K562 (cell line): ENCODE results near the gene C15orf62. TPM values are rescaled to one million over a fixed set of nuclear protein-coding genes. Genes with fewer than 3 reads are reported as not detected.

Source experiments
- BCL6 ChIP-seq: fragments of 250-450 bp; sonication (Bioruptor Pico); IDR thresholded peaks from 2 replicates; pipeline ENCODE4 v1.4.0; 2020
- CBX5 ChIP-seq: IDR thresholded peaks from 2 replicates; pipeline ENCODE4 v1.6.1; 2014; ENCODE audit warnings: low read depth, borderline replicate concordance
- CREB1 ChIP-seq, 2 experiments: sonication (generic) in 1 of 2; formaldehyde crosslinking in 1 of 2; IDR thresholded peaks; 2 replicates each; pipeline versions ENCODE4 v1.6.1 to v1.8.0; 2012 to 2022; ENCODE audit warnings: inconsistent platforms in 1 of 2, mild to moderate bottlenecking in 1 of 2, missing genetic modification reagents in 1 of 2, moderate library complexity in 1 of 2
- DMBX1 ChIP-seq: fragments of 250-450 bp; sonication (Bioruptor Pico); IDR thresholded peaks from 2 replicates; pipeline ENCODE4 v1.8.0; 2022; ENCODE audit warnings: inconsistent platforms, mild to moderate bottlenecking, moderate library complexity, borderline replicate concordance
- HDAC3 ChIP-seq: fragments of 450-650 bp; IDR thresholded peaks from 2 replicates; pipeline ENCODE4 v1.6.1; 2018; ENCODE audit warnings: borderline replicate concordance, mild to moderate bottlenecking, moderate library complexity; ENCODE audit not compliant: partially characterized antibody
- KDM2B ChIP-seq: fragments of 250-450 bp; sonication (Bioruptor Pico); IDR thresholded peaks from 2 replicates; pipeline ENCODE4 v1.8.0; 2021; ENCODE audit warnings: mild to moderate bottlenecking, moderate library complexity
- MCM7 ChIP-seq, 2 experiments: fragments of 450-650 bp; IDR thresholded peaks; 2 replicates each; pipeline ENCODE4 v1.6.1; 2016 to 2018
- MED1 ChIP-seq: sonication (generic); formaldehyde crosslinking; IDR thresholded peaks from 2 replicates; pipeline ENCODE4 v1.8.1; 2023; ENCODE audit warnings: missing genetic modification reagents, borderline replicate concordance
- NCOA2 ChIP-seq, 2 experiments: fragments of 450-650 bp; IDR thresholded peaks; 2 replicates each; pipeline ENCODE4 v1.6.1; 2018; ENCODE audit warnings: mild to moderate bottlenecking in 2 of 2, moderate library complexity in 1 of 2; ENCODE audit not compliant: partially characterized antibody in 2 of 2
- NCOA6 ChIP-seq: fragments of 450-650 bp; IDR thresholded peaks from 2 replicates; pipeline ENCODE4 v1.6.1; 2017; ENCODE audit warnings: mild to moderate bottlenecking
- RBM34 ChIP-seq: fragments of 200-400 bp; formaldehyde crosslinking; IDR thresholded peaks from 2 replicates; pipeline ENCODE4 v1.6.1; 2018; ENCODE audit warnings: low read length, borderline replicate concordance; ENCODE audit not compliant: insufficient read depth
- RFX7 ChIP-seq: fragments of 250-450 bp; sonication (Bioruptor Pico); IDR thresholded peaks from 2 replicates; pipeline ENCODE4 v1.5.1; 2021; ENCODE audit warnings: mild to moderate bottlenecking
- SAFB2 ChIP-seq: fragments of 200-400 bp; formaldehyde crosslinking; IDR thresholded peaks from 2 replicates; pipeline ENCODE4 v1.6.1; 2018; ENCODE audit warnings: borderline replicate concordance, low read length, low read depth, moderate library complexity; ENCODE audit not compliant: severe bottlenecking
- SMARCB1 ChIP-seq: IDR thresholded peaks from 2 replicates; pipeline ENCODE4 v1.6.1; 2011; ENCODE audit warnings: improper control_type of control experiment, low read depth; ENCODE audit not compliant: insufficient read length
- TAF15 ChIP-seq: fragments of 200-400 bp; formaldehyde crosslinking; IDR thresholded peaks from 2 replicates; pipeline ENCODE4 v1.6.1; 2017; ENCODE audit warnings: mild to moderate bottlenecking, low read depth, low read length, moderate library complexity
- TSHZ1 ChIP-seq: fragments of 250-450 bp; sonication (Bioruptor Pico); IDR thresholded peaks from 2 replicates; pipeline ENCODE4 v1.4.0; 2020; ENCODE audit warnings: mild to moderate bottlenecking, moderate library complexity
- ZFP30 ChIP-seq: fragments of 250-450 bp; sonication (Bioruptor Pico); IDR thresholded peaks from 2 replicates; pipeline ENCODE4 v1.8.0; 2022; ENCODE audit warnings: moderate library complexity, mild to moderate bottlenecking, inconsistent platforms, borderline replicate concordance
- ZNF174 ChIP-seq: fragments of 250-450 bp; sonication (Bioruptor Pico); IDR thresholded peaks from 2 replicates; pipeline ENCODE4 v1.4.0; 2020; ENCODE audit warnings: mild to moderate bottlenecking
- ZNF384 ChIP-seq: IDR thresholded peaks from 2 replicates; pipeline ENCODE4 v1.6.1; 2012; ENCODE audit warnings: low read depth, low read length, improper control_type of control experiment
- ZNF398 ChIP-seq: fragments of 250-450 bp; sonication (Bioruptor Pico); IDR thresholded peaks from 2 replicates; pipeline ENCODE4 v1.8.0; 2021; ENCODE audit warnings: moderate library complexity, mild to moderate bottlenecking, inconsistent platforms
- ZNF764 ChIP-seq: fragments of 250-450 bp; sonication (Bioruptor Pico); IDR thresholded peaks from 2 replicates; pipeline ENCODE4 v1.4.0; 2020; ENCODE audit warnings: low read depth, mild to moderate bottlenecking, moderate library complexity
- ZNF79 ChIP-seq: fragments of 250-450 bp; sonication (Bioruptor Pico); IDR thresholded peaks from 2 replicates; pipeline ENCODE4 v1.4.0; 2020; ENCODE audit warnings: low read depth, mild to moderate bottlenecking, moderate library complexity
- polyA plus RNA-seq, 8 experiments: library from polyadenylated mRNA; depleted of rRNA in 4 of 8; stranded (reverse) in 5 of 8; unstranded in 3 of 8; fragments of >200 nt; fragmentation: Nextera tagmentation in 2 of 8; fragmentation: Illumina TruSeq in 1 of 8; extraction: Ambion mirVana in 2 of 8; extraction: Trizol in 1 of 8; gene quantifications; 2 replicates each; pipeline versions ENCODE4 v1.2.1 to v1.2.3, GENCODE V29; 2011 to 2014; ENCODE audit warnings: inconsistent platforms in 1 of 8, missing spikeins in 1 of 8
- total RNA-seq, 7 experiments: library from RNA; depleted of rRNA in 6 of 7; stranded (reverse); fragments of >200 nt in 6 of 7; fragmentation: Illumina TruSeq in 2 of 7; extraction: Trizol in 2 of 7; gene quantifications; 2 replicates each; pipeline versions ENCODE4 v1.2.1 to v1.2.3, GENCODE V29; 2011 to 2021; ENCODE audit warnings: low replicate concordance in 1 of 7

Gene C15orf62
- total and polyA plus RNA-seq, 9 of the 15 experiments (the other 6 are each of a cell fraction or from before 2014, with no cell fraction given) = 0.01 to 0.76 (median 0.30) TPM; not detected in 1

- TF ChIP-seq BCL6 (CRISPR knock-in tag) = no peak
- TF ChIP-seq ZNF764 (CRISPR knock-in tag) = no peak
- TF ChIP-seq ZNF174 = no peak
- no peak for TF ChIP-seq ZNF384
- no peak for TF ChIP-seq MCM7 (IDR thresholded peaks at IDR 0.05)
- TF ChIP-seq RFX7 = no peak
- TF ChIP-seq CREB1 (IDR thresholded peaks at IDR 0.05) = no peak
- TF ChIP-seq CREB1 (CRISPR knock-in tag; IDR thresholded peaks at IDR 0.05) = no peak
- no peak for TF ChIP-seq CBX5
- no peak for TF ChIP-seq TSHZ1 (CRISPR knock-in tag)
- TF ChIP-seq ZNF79 (CRISPR knock-in tag) = no peak
- TF ChIP-seq DMBX1 (CRISPR knock-in tag) = no peak
- no peak for TF ChIP-seq SMARCB1
- no peak for TF ChIP-seq MED1 (CRISPR knock-in tag)
- TF ChIP-seq KDM2B (CRISPR knock-in tag) = no peak
- TF ChIP-seq RBM34 = no peak
- no peak for TF ChIP-seq NCOA6
- no peak for TF ChIP-seq NCOA2 (IDR thresholded peaks at IDR 0.05; ENCODE audit: partially characterized antibody in 2 of 2)
- no peak for TF ChIP-seq TAF15
- TF ChIP-seq SAFB2 = no peak
- TF ChIP-seq HDAC3 = no peak
- no peak for TF ChIP-seq ZNF398 (CRISPR knock-in tag)
- no peak for TF ChIP-seq ZFP30 (CRISPR knock-in tag)
These were observed 23.6 kb downstream of the C15orf62 start (continued) for GRCh38 chr15:40793216-40793989.
